Endothelial cell (in vitro differentiated cells): ENCODE data around the gene RELCH. TPM values are rescaled to one million over a fixed set of nuclear protein-coding genes. Genes with fewer than 3 reads are reported as not detected.

Source experiments
- DNase-seq: peaks from one replicate; pipeline ENCODE4 v3.0.0; 2021; ENCODE audit warnings: low spot score
- H3K27ac Mint-ChIP-seq: one replicate; pipeline ENCODE4 v1.8.0; 2021; ENCODE audit warnings: mixed read lengths, inconsistent platforms; ENCODE audit not compliant: unreplicated experiment
- H3K27me3 Mint-ChIP-seq: one replicate; pipeline ENCODE4 v1.8.0; 2021; ENCODE audit warnings: mild to moderate bottlenecking, moderate library complexity, mixed read lengths, inconsistent platforms; ENCODE audit not compliant: unreplicated experiment
- H3K36me3 Mint-ChIP-seq: one replicate; pipeline ENCODE4 v1.8.0; 2021; ENCODE audit warnings: mild to moderate bottlenecking, low read depth, mixed read lengths, inconsistent platforms; ENCODE audit not compliant: unreplicated experiment
- H3K4me1 Mint-ChIP-seq: one replicate; pipeline ENCODE4 v1.8.0; 2021; ENCODE audit warnings: mild to moderate bottlenecking, mixed read lengths, inconsistent platforms; ENCODE audit not compliant: unreplicated experiment
- H3K4me3 Mint-ChIP-seq: one replicate; pipeline ENCODE4 v1.8.0; 2021; ENCODE audit warnings: mild to moderate bottlenecking, mixed read lengths, inconsistent platforms; ENCODE audit not compliant: unreplicated experiment
- H3K9me3 Mint-ChIP-seq: one replicate; pipeline ENCODE4 v1.8.0; 2021; ENCODE audit warnings: mixed read lengths, inconsistent platforms; ENCODE audit not compliant: unreplicated experiment
- total RNA-seq: library from RNA; stranded (reverse); fragmentation: NEBNext Ultra II Directional; extraction: Animal tissue kit (Norgen Biotek cat#: 25700); gene quantifications from one replicate; pipeline ENCODE4 v1.2.1, GENCODE V29; 2021; ENCODE audit not compliant: unreplicated experiment
- TF ChIP-seq, protein P1 (sequence below): fragments of 200-600 bp; sonication (generic); IDR thresholded peaks from one replicate; pipeline ENCODE4 v1.5.0; 2021; ENCODE audit warnings: antibody characterized with exemption; ENCODE audit not compliant: unreplicated experiment

RELCH gene
- total RNA-seq, 1 donor from 2014 or later = 27.3 TPM

- no peak overlapping the region for H3K4me3 Mint-ChIP-seq
- no peak overlapping the region for H3K27ac Mint-ChIP-seq
- H3K9me3 Mint-ChIP-seq = no peaks in the 10 kb centered on the region
- peaks cover 11% of the 10 kb centered on the region for H3K4me1 Mint-ChIP-seq
- no peak for DNase-seq
- H3K27me3 Mint-ChIP-seq = peaks cover 3% of the 10 kb centered on the region
- H3K36me3 Mint-ChIP-seq = peaks cover 13% of the 10 kb centered on the region
- TF ChIP-seq, protein P1, sequence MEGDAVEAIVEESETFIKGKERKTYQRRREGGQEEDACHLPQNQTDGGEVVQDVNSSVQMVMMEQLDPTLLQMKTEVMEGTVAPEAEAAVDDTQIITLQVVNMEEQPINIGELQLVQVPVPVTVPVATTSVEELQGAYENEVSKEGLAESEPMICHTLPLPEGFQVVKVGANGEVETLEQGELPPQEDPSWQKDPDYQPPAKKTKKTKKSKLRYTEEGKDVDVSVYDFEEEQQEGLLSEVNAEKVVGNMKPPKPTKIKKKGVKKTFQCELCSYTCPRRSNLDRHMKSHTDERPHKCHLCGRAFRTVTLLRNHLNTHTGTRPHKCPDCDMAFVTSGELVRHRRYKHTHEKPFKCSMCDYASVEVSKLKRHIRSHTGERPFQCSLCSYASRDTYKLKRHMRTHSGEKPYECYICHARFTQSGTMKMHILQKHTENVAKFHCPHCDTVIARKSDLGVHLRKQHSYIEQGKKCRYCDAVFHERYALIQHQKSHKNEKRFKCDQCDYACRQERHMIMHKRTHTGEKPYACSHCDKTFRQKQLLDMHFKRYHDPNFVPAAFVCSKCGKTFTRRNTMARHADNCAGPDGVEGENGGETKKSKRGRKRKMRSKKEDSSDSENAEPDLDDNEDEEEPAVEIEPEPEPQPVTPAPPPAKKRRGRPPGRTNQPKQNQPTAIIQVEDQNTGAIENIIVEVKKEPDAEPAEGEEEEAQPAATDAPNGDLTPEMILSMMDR = no peak
Measured at GRCh38 chr18:62280786-62281185, 93.7 kb downstream of the RELCH start.

- TF ChIP-seq, protein P1 = no peak
- peaks cover 11% of the 10 kb centered on the region for H3K4me1 Mint-ChIP-seq
- H3K27me3 Mint-ChIP-seq = peaks cover 3% of the 10 kb centered on the region
- no peak overlapping the region for H3K27ac Mint-ChIP-seq
- H3K36me3 Mint-ChIP-seq = peaks cover 13% of the 10 kb centered on the region
- DNase-seq = no peak
- no peaks in the 10 kb centered on the region for H3K9me3 Mint-ChIP-seq
- no peak overlapping the region for H3K4me3 Mint-ChIP-seq
Measured at GRCh38 chr18:62281684-62282083, 94.6 kb downstream of the RELCH start.

GRCh38 chr18:62282188-62282629 is 95.2 kb downstream of the RELCH start:
- Mint-ChIP-seq H3K27me3 (peaks cover 3% of the 10 kb centered on the region), H3K36me3 (peaks cover 13% of the 10 kb centered on the region), H3K4me3 (no peak overlapping the region), H3K9me3 (no peaks in the 10 kb centered on the region), H3K4me1 (peaks cover 11% of the 10 kb centered on the region), H3K27ac (no peak overlapping the region)
- TF ChIP-seq, protein P1 = no peak
- no peak for DNase-seq

DNA sequence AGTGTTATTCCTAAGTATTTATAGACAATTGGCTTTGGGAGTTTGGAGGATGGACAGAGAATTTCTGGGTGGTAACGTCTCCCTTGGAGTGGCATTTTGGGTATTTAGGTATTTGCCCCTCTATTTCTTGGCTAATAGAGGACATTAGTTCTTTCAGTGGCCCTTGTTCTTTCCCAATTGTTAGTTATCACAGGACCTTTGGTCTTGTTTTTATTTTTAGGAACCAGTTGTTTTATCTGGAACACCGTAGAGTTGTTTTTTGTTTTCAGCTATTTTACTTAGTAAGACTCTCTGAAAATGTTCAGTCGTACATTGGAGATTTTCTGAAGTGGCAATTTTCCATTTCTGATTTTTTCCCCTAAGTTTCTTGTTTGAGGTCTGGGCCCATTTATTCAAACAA is 97.6 kb downstream of the RELCH start:
- no peak for DNase-seq
- Mint-ChIP-seq H3K36me3 (peaks cover 11% of the 10 kb centered on the region), H3K4me1 (peaks cover 7% of the 10 kb centered on the region), H3K4me3 (no peak overlapping the region), H3K27ac (no peak overlapping the region), H3K27me3 (peaks cover 3% of the 10 kb centered on the region), H3K9me3 (no peaks in the 10 kb centered on the region)
- TF ChIP-seq, protein P1 = no peak

- H3K9me3 Mint-ChIP-seq = no peaks in the 10 kb centered on the region
- H3K27ac Mint-ChIP-seq = no peak overlapping the region
- H3K4me1 Mint-ChIP-seq = peaks cover 6% of the 10 kb centered on the region
- H3K27me3 Mint-ChIP-seq = peaks cover 3% of the 10 kb centered on the region
- H3K36me3 Mint-ChIP-seq = peaks cover 10% of the 10 kb centered on the region
- TF ChIP-seq, protein P1 = no peak
- DNase-seq = no peak
- H3K4me3 Mint-ChIP-seq = no peak overlapping the region
Measured at GRCh38 chr18:62285281-62285680, 98.2 kb downstream of the RELCH start.
